Suprapubic skin (tissue), 4 donors: ENCODE measurements around the gene COL8A1. TPM values are rescaled to one million over a fixed set of nuclear protein-coding genes. Genes with fewer than 3 reads are reported as not detected.

ENCODE experiments used
- DNase-seq, 2 donors: peaks; one replicate each; pipeline ENCODE4 v3.0.0-alpha.2; 2019; ENCODE audit warnings: low spot score in 2 of 2
- H3K27ac ChIP-seq: fragments of 200-600 bp; sonication (generic); one replicate; pipeline ENCODE4 v1.5.1; 2019
- H3K27me3 ChIP-seq: fragments of 200-600 bp; sonication (generic); one replicate; pipeline ENCODE4 v1.5.1; 2019
- H3K36me3 ChIP-seq: fragments of 200-600 bp; sonication (generic); one replicate; pipeline ENCODE4 v1.5.1; 2019
- H3K4me1 ChIP-seq: fragments of 200-600 bp; sonication (generic); one replicate; pipeline ENCODE4 v1.5.1; 2019
- H3K4me3 ChIP-seq: fragments of 200-600 bp; sonication (generic); one replicate; pipeline ENCODE4 v1.5.1; 2019; ENCODE audit warnings: mild to moderate bottlenecking
- H3K9me3 ChIP-seq: fragments of 200-600 bp; sonication (generic); one replicate; pipeline ENCODE4 v1.5.1; 2019
- CTCF ChIP-seq, 2 donors: fragments of 200-600 bp in 1 of 2; fragments of 450-650 bp in 1 of 2; sonication (generic) in 1 of 2; IDR thresholded peaks; one replicate each; pipeline ENCODE4 v1.5.1; 2016 to 2019; ENCODE audit warnings: antibody characterized with exemption in 2 of 2, mild to moderate bottlenecking in 1 of 2, moderate library complexity in 1 of 2
- EP300 ChIP-seq: sonication (generic); formaldehyde crosslinking; IDR thresholded peaks from one replicate; pipeline ENCODE4 v1.6.1; 2017; ENCODE audit warnings: antibody characterized with exemption
- POLR2A ChIP-seq, 2 donors: fragments of 450-650 bp; IDR thresholded peaks; one replicate each; pipeline ENCODE4 v1.6.1; 2017; ENCODE audit warnings: antibody characterized with exemption in 2 of 2, mild to moderate bottlenecking in 2 of 2, moderate library complexity in 2 of 2
- POLR2AphosphoS5 ChIP-seq, 3 donors: sonication (generic); formaldehyde crosslinking; IDR thresholded peaks; one replicate each; pipeline ENCODE4 v1.6.1; 2017; ENCODE audit warnings: antibody characterized with exemption in 3 of 3
- WGBS: methylation state at CpG from one replicate; pipeline ENCODE4 v1.1.5; 2018; 5-methylcytosine and 5-hydroxymethylcytosine counted together
- total RNA-seq, 4 donors: library from RNA; depleted of rRNA; stranded (reverse); fragments of >200 nt; gene quantifications; one replicate each; pipeline ENCODE4 v1.1.0, GENCODE V29; 2016

The COL8A1 gene
- total RNA-seq, 4 donors from 2014 or later, result 3.2 to 14.9 (median 5.6) TPM

- TF ChIP-seq POLR2AphosphoS5 (IDR thresholded peaks at IDR 0.05), result no peak
- TF ChIP-seq EP300, result no peak
- no peak for TF ChIP-seq POLR2A (IDR thresholded peaks at IDR 0.05)
- no peak for TF ChIP-seq CTCF (IDR thresholded peaks at IDR 0.05)
- 94% methylated on average over 1 of the region's 1 CpG for WGBS
These were observed 3.5 kb upstream of the COL8A1 start for GRCh38 chr3:99634881-99635280.

GRCh38 chr3:99635348-99635747 is 3.0 kb upstream of the COL8A1 start:
- no peak for TF ChIP-seq CTCF (IDR thresholded peaks at IDR 0.05)
- no peak for TF ChIP-seq POLR2A (IDR thresholded peaks at IDR 0.05)
- Histone ChIP-seq H3K27me3 (peaks cover 4% of the 10 kb centered on the region), H3K27ac (no peak overlapping the region), H3K36me3 (no peaks in the 10 kb centered on the region), H3K9me3 (no peaks in the 10 kb centered on the region), H3K4me1 (peaks cover 23% of the 10 kb centered on the region), H3K4me3 (no peak overlapping the region)
- 87% methylated on average over 1 of the region's 1 CpG for WGBS
- no peak for DNase-seq

More at GRCh38 chr3:99634881-99635280, 3.5 kb upstream of the COL8A1 start:
- no peak overlapping the region for H3K4me3 ChIP-seq
- no peaks in the 10 kb centered on the region for H3K36me3 ChIP-seq
- peaks cover 23% of the 10 kb centered on the region for H3K4me1 ChIP-seq
- H3K9me3 ChIP-seq, result no peaks in the 10 kb centered on the region
- DNase-seq, result no peak
- peaks cover 4% of the 10 kb centered on the region for H3K27me3 ChIP-seq
- no peak overlapping the region for H3K27ac ChIP-seq

GRCh38 chr3:99637016-99637367 is 1.4 kb upstream of the COL8A1 start:
- DNase-seq, result no peak
- no peaks in the 10 kb centered on the region for H3K36me3 ChIP-seq
- 13% methylated on average over 6 of the region's 6 CpGs for WGBS
- peaks cover 23% of the 10 kb centered on the region for H3K4me1 ChIP-seq
- no peak overlapping the region for H3K27ac ChIP-seq
- TF ChIP-seq POLR2AphosphoS5 (IDR thresholded peaks at IDR 0.05) (no peak), EP300 (no peak), CTCF (IDR thresholded peaks at IDR 0.05) (no peak), POLR2A (IDR thresholded peaks at IDR 0.05) (no peak)
- peaks cover 4% of the 10 kb centered on the region for H3K27me3 ChIP-seq
- H3K4me3 ChIP-seq, result peak overlapping the region; percentile 59
- H3K9me3 ChIP-seq, result no peaks in the 10 kb centered on the region

GRCh38 chr3:99637368-99638111 is 854 bp upstream of the COL8A1 start:
- Histone ChIP-seq H3K27ac (peak overlapping the region; percentile 75), H3K4me3 (peak overlapping the region; percentile 59), H3K4me1 (peaks cover 23% of the 10 kb centered on the region), H3K27me3 (peaks cover 4% of the 10 kb centered on the region), H3K9me3 (no peaks in the 10 kb centered on the region), H3K36me3 (no peaks in the 10 kb centered on the region)
- WGBS, result under 1% methylated on average over 22 of the region's 22 CpGs
- TF ChIP-seq POLR2AphosphoS5 (IDR thresholded peaks at IDR 0.05) (no peak), POLR2A (IDR thresholded peaks at IDR 0.05) (no peak), CTCF (IDR thresholded peaks at IDR 0.05) (no peak), EP300 (no peak)
- DNase-seq, result no peak

- Histone ChIP-seq H3K27ac (no peak overlapping the region), H3K36me3 (no peaks in the 10 kb centered on the region)
These were observed 1.2 kb downstream of the COL8A1 start for GRCh38 chr3:99639579-99639978.

More at GRCh38 chr3:99639579-99639978, 1.2 kb downstream of the COL8A1 start:
- no peak overlapping the region for H3K4me3 ChIP-seq
- no peaks in the 10 kb centered on the region for H3K9me3 ChIP-seq
- no peak for DNase-seq
- H3K27me3 ChIP-seq, result peaks cover 4% of the 10 kb centered on the region
- 47% methylated on average over 1 of the region's 1 CpG for WGBS
- no peak for TF ChIP-seq CTCF (IDR thresholded peaks at IDR 0.05)
- no peak for TF ChIP-seq POLR2AphosphoS5 (IDR thresholded peaks at IDR 0.05)
- no peak for TF ChIP-seq EP300
- no peak for TF ChIP-seq POLR2A (IDR thresholded peaks at IDR 0.05)
- H3K4me1 ChIP-seq, result peaks cover 23% of the 10 kb centered on the region
